ENCODE data around the gene PCNX3.

The PCNX3 gene

DNA sequence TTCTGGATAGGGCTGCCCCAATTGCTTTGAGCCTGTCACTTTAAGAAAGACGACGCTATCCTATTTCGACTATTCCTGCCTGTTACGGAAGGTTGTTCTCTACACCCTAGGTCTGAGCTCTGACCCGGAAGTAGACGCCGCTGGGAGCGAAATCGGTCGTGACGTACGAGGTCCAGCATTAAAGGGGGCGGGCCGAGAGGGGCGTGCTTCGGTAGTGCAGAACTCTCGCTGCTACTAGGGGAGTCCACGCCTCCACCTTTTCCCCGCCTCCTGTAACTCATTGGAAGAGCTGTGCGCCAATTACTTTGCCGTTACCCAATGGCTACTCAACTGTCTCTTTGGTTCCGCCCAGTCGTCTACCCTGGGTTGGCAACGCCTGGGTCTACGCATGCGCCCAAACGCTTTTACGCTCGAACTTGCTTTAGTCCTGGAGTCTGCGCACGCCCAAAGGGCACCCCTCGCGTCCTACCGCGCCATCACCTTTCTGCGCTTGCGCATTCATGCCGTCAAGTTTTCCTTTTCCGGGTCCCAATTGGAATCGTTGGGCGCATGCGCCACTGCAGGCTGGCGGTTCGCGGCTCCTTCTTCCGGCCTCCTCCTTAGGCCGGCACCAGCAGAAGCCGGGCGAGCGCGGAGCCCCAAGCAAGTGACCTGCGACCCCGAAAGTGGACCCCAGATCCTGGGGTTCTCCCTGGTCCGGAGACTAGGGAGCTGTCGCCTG lies at the start of gene PCNX3:
Gene PCNX3 (plus strand): TSS at position 548 of the 721 bp plus-strand sequence. CDS start 536 bp downstream, outside the sequence.
- no peaks in the 10 kb centered on the region for H3K9me3 ChIP-seq (ENCODE audit: insufficient read depth, low read length, severe bottlenecking)
- peak; percentile 88 for ATAC-seq (ENCODE audit: insufficient read depth, low read depth)
- H2AFZ ChIP-seq (ENCODE audit: low read depth, low read length) = peak within 1 kb of the TSS; percentile 94
- peaks cover 93% of the 10 kb centered on the region for H3K79me2 ChIP-seq (ENCODE audit: insufficient read depth, low read length)
- peaks cover 46% of the 10 kb centered on the region for H4K20me1 ChIP-seq (ENCODE audit: insufficient read depth, low read length)
- peaks cover 70% of the 10 kb centered on the region for H3K36me3 ChIP-seq (ENCODE audit: insufficient read depth, low read length)
- TF ChIP-seq EZH2 (IDR thresholded peaks at IDR 0.05; ENCODE audit: borderline replicate concordance, low read depth, low read length, severe bottlenecking) = no peak
- TF ChIP-seq CTCF (IDR thresholded peaks at IDR 0.05; ENCODE audit: borderline replicate concordance, extremely low read depth, low read length, poor library complexity, severe bottlenecking) = no peak
- H3K4me1 ChIP-seq (ENCODE audit: insufficient read depth, low read length) = peaks cover 64% of the 10 kb centered on the region
- peak within 1 kb of the TSS; percentile 82 to 99 for H3K4me3 ChIP-seq (ENCODE audit: low read depth in 1 of 2, low read length in 2 of 2)
- H3K27ac ChIP-seq (ENCODE audit: low read length) = peak within 1 kb of the TSS; percentile 93
- H3K4me2 ChIP-seq (ENCODE audit: insufficient read depth, low read length) = peak within 1 kb of the TSS; percentile 100
- H3K27me3 ChIP-seq (ENCODE audit: insufficient read depth, low read length, poor library complexity) = no peaks in the 10 kb centered on the region
- DNase-seq = peak; percentile 100
- H3K9ac ChIP-seq (ENCODE audit: low read depth, low read length) = peak within 1 kb of the TSS; percentile 84

- Histone ChIP-seq H3K36me3 (ENCODE audit: insufficient read depth, low read length) (peaks cover 27% of the 10 kb centered on the region), H3K27me3 (ENCODE audit: insufficient read depth, low read length, poor library complexity) (no peaks in the 10 kb centered on the region), H3K9me3 (ENCODE audit: insufficient read depth, low read length, severe bottlenecking) (no peaks in the 10 kb centered on the region), H3K9ac (ENCODE audit: low read depth, low read length) (peak overlapping the region; percentile 92), H3K79me2 (ENCODE audit: insufficient read depth, low read length) (peaks cover 64% of the 10 kb centered on the region), H4K20me1 (ENCODE audit: insufficient read depth, low read length) (peaks cover 29% of the 10 kb centered on the region), H3K27ac (ENCODE audit: low read length) (peak overlapping the region; percentile 77), H2AFZ (ENCODE audit: low read depth, low read length) (peak overlapping the region; percentile 71), H3K4me3 (ENCODE audit: low read depth in 1 of 2, low read length in 2 of 2) (peak overlapping the region; percentile 84), H3K4me2 (ENCODE audit: insufficient read depth, low read length) (peak overlapping the region; percentile 98), H3K4me1 (ENCODE audit: insufficient read depth, low read length) (peaks cover 56% of the 10 kb centered on the region)
- DNase-seq (no peak), ATAC-seq (ENCODE audit: insufficient read depth, low read depth) (peak; percentile 25)
- no peak for TF ChIP-seq CTCF (IDR thresholded peaks at IDR 0.05; ENCODE audit: borderline replicate concordance, extremely low read depth, low read length, poor library complexity, severe bottlenecking)
- no peak for TF ChIP-seq EZH2 (IDR thresholded peaks at IDR 0.05; ENCODE audit: borderline replicate concordance, low read depth, low read length, severe bottlenecking)
Measured at GRCh38 chr11:65569164-65569972, 46.2 kb upstream of the PCNX3 start.

GRCh38 chr11:65569973-65570918 lies 45.3 kb upstream of the PCNX3 start, which contains the start of gene ZNRD2:
ZNRD2 (plus strand) TSS chr11:65570477; CDS start chr11:65570492, 15 bp downstream.
- H3K4me1 ChIP-seq (ENCODE audit: insufficient read depth, low read length) = peaks cover 64% of the 10 kb centered on the region
- DNase-seq = peak; percentile 98
- peak within 1 kb of the TSS; percentile 92 for H3K9ac ChIP-seq (ENCODE audit: low read depth, low read length)
- peaks cover 64% of the 10 kb centered on the region for H3K79me2 ChIP-seq (ENCODE audit: insufficient read depth, low read length)
- H3K27me3 ChIP-seq (ENCODE audit: insufficient read depth, low read length, poor library complexity) = no peaks in the 10 kb centered on the region
- H4K20me1 ChIP-seq (ENCODE audit: insufficient read depth, low read length) = peaks cover 36% of the 10 kb centered on the region
- no peaks in the 10 kb centered on the region for H3K9me3 ChIP-seq (ENCODE audit: insufficient read depth, low read length, severe bottlenecking)
- peaks cover 27% of the 10 kb centered on the region for H3K36me3 ChIP-seq (ENCODE audit: insufficient read depth, low read length)
- peak within 1 kb of the TSS; percentile 98 for H3K4me2 ChIP-seq (ENCODE audit: insufficient read depth, low read length)
- TF ChIP-seq CTCF (IDR thresholded peaks at IDR 0.05; ENCODE audit: borderline replicate concordance, extremely low read depth, low read length, poor library complexity, severe bottlenecking) = peak; percentile 56
- TF ChIP-seq EZH2 (IDR thresholded peaks at IDR 0.05; ENCODE audit: borderline replicate concordance, low read depth, low read length, severe bottlenecking) = no peak
- H3K4me3 ChIP-seq (ENCODE audit: low read depth in 1 of 2, low read length in 2 of 2) = peak within 1 kb of the TSS; percentile 84
- peak; percentile 76 for ATAC-seq (ENCODE audit: insufficient read depth, low read depth)
- peak within 1 kb of the TSS; percentile 77 for H3K27ac ChIP-seq (ENCODE audit: low read length)
- peak within 1 kb of the TSS; percentile 71 for H2AFZ ChIP-seq (ENCODE audit: low read depth, low read length)
